Measurements from ENCODE around the gene NPPB.

The NPPB gene

GRCh38 chr1:11878081-11878890 is 19.5 kb upstream of the NPPB start:
- no peak for TF ChIP-seq EZH2phosphoT487 (conservative IDR thresholded peaks at IDR 0.05; ENCODE audit: low read length)
- no peak for TF ChIP-seq CTCF (IDR thresholded peaks at IDR 0.05; ENCODE audit: insufficient read depth, low read length, poor library complexity, severe bottlenecking)
- H3K9me2 ChIP-seq (replicated peaks; ENCODE audit: insufficient read depth, low read length), result no peaks in the 10 kb centered on the region
- H3K4me2 ChIP-seq (ENCODE audit: low read depth, low read length, poor library complexity, severe bottlenecking), result no peak overlapping the region
- no peak overlapping the region for H3K4me3 ChIP-seq (ENCODE audit: insufficient read depth, low read length, poor library complexity, severe bottlenecking)
- H2AFZ ChIP-seq (ENCODE audit: low read depth, low read length, severe bottlenecking), result no peak overlapping the region
- no peak overlapping the region for H3K27ac ChIP-seq (ENCODE audit: low read depth, low read length)
- no peaks in the 10 kb centered on the region for H3K36me3 ChIP-seq (ENCODE audit: low read length)
- no peaks in the 10 kb centered on the region for H4K20me1 ChIP-seq (ENCODE audit: low read depth, low read length)
- H3K9ac ChIP-seq (ENCODE audit: low read length), result no peak overlapping the region
- H3F3A ChIP-seq (ENCODE audit: insufficient read depth), result no peaks in the 10 kb centered on the region
- H3K27me3 ChIP-seq (ENCODE audit: low read length), result no peaks in the 10 kb centered on the region
- H3K79me2 ChIP-seq (ENCODE audit: insufficient read depth, low read length), result no peaks in the 10 kb centered on the region
- no peaks in the 10 kb centered on the region for H3K9me3 ChIP-seq (ENCODE audit: insufficient read depth, low read length)

- no peak overlapping the region for H3K4me3 ChIP-seq (ENCODE audit: insufficient read depth, low read length, poor library complexity, severe bottlenecking)
- H4K20me1 ChIP-seq (ENCODE audit: low read depth, low read length), result no peaks in the 10 kb centered on the region
- no peaks in the 10 kb centered on the region for H3K36me3 ChIP-seq (ENCODE audit: low read length)
- no peak overlapping the region for H3K4me2 ChIP-seq (ENCODE audit: low read depth, low read length, poor library complexity, severe bottlenecking)
- no peaks in the 10 kb centered on the region for H3K9me2 ChIP-seq (replicated peaks; ENCODE audit: insufficient read depth, low read length)
- H3K9me3 ChIP-seq (ENCODE audit: insufficient read depth, low read length), result no peaks in the 10 kb centered on the region
- H3K79me2 ChIP-seq (ENCODE audit: insufficient read depth, low read length), result no peaks in the 10 kb centered on the region
- no peak overlapping the region for H3K9ac ChIP-seq (ENCODE audit: low read length)
- H3K27me3 ChIP-seq (ENCODE audit: low read length), result no peaks in the 10 kb centered on the region
- no peak for TF ChIP-seq CTCF (IDR thresholded peaks at IDR 0.05; ENCODE audit: insufficient read depth, low read length, poor library complexity, severe bottlenecking)
- TF ChIP-seq EZH2phosphoT487 (conservative IDR thresholded peaks at IDR 0.05; ENCODE audit: low read length), result no peak
- no peak overlapping the region for H2AFZ ChIP-seq (ENCODE audit: low read depth, low read length, severe bottlenecking)
- H3F3A ChIP-seq (ENCODE audit: insufficient read depth), result no peaks in the 10 kb centered on the region
- H3K27ac ChIP-seq (ENCODE audit: low read depth, low read length), result no peak overlapping the region
Measured at GRCh38 chr1:11877074-11877473, 18.3 kb upstream of the NPPB start.

- Histone ChIP-seq H3K9me3 (ENCODE audit: insufficient read depth, low read length) (no peaks in the 10 kb centered on the region), H3K4me2 (ENCODE audit: low read depth, low read length, poor library complexity, severe bottlenecking) (no peak overlapping the region), H3K27me3 (ENCODE audit: low read length) (no peaks in the 10 kb centered on the region), H4K20me1 (ENCODE audit: low read depth, low read length) (no peaks in the 10 kb centered on the region), H3K9ac (ENCODE audit: low read length) (no peak overlapping the region), H3K36me3 (ENCODE audit: low read length) (no peaks in the 10 kb centered on the region), H2AFZ (ENCODE audit: low read depth, low read length, severe bottlenecking) (no peak overlapping the region), H3K9me2 (replicated peaks; ENCODE audit: insufficient read depth, low read length) (no peaks in the 10 kb centered on the region), H3K79me2 (ENCODE audit: insufficient read depth, low read length) (no peaks in the 10 kb centered on the region), H3F3A (ENCODE audit: insufficient read depth) (no peaks in the 10 kb centered on the region), H3K4me3 (ENCODE audit: insufficient read depth, low read length, poor library complexity, severe bottlenecking) (no peak overlapping the region), H3K27ac (ENCODE audit: low read depth, low read length) (no peak overlapping the region)
- TF ChIP-seq EZH2phosphoT487 (conservative IDR thresholded peaks at IDR 0.05; ENCODE audit: low read length), result no peak
- no peak for TF ChIP-seq CTCF (IDR thresholded peaks at IDR 0.05; ENCODE audit: insufficient read depth, low read length, poor library complexity, severe bottlenecking)
Measured at GRCh38 chr1:11875094-11875493, 16.3 kb upstream of the NPPB start.
